ENCODE measurements around the gene ANKDD1B. TPM values are rescaled to one million over a fixed set of nuclear protein-coding genes. Genes with fewer than 3 reads are reported as not detected.

Gene ANKDD1B
- total and polyA plus RNA-seq, 2 experiments from 2014 or later = 0.40 to 0.73 TPM

DNA sequence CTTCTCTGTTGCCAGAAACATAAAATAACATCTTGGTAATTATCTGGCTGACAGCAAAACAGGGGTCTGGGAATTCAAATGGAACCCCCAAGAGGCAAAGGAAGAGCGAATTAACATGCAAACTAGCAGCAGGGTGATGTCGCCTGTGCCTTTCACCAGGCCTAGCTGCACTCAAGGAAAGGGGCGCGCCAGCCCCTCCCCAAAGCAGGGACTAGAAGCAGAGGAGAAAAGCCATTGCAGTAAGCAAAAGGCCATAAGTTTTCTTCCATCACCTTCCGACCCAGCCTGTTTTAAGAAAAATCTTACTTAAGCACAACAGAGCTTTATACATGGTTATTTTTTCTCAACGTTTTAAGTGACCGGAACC is 105.4 kb downstream of the ANKDD1B start:
- Histone ChIP-seq H3K79me2 (replicated peaks; ENCODE audit: insufficient read depth) (peaks cover 43% of the 10 kb centered on the region), H3K36me3 (ENCODE audit: insufficient read depth) (0 out of 2 replicates have a peak, but pooled peaks cover 7% of the 10 kb centered on the region), H4K20me1 (replicated peaks; ENCODE audit: insufficient read depth) (no peaks in the 10 kb centered on the region), H3K9me2 (ENCODE audit: insufficient read depth) (peaks cover 8% of the 10 kb centered on the region), H3K27ac (ENCODE audit: low read depth) (peak overlapping the region; percentile 84), H3F3A (replicated peaks; ENCODE audit: low read depth) (peaks cover 7% of the 10 kb centered on the region; the same call in 1 of the 2 replicates), H3K27me3 (ENCODE audit: insufficient read depth) (no peaks in the 10 kb centered on the region), H3K4me2 (peak overlapping the region; percentile 95), H3K4me3 (peak overlapping the region; percentile 72), H3K4me1 (ENCODE audit: insufficient read depth) (peaks cover 5% of the 10 kb centered on the region; the same call in 1 of the 2 replicates), H2AFZ (peak overlapping the region; percentile 60)
- TF ChIP-seq CREB1 (CRISPR knock-in tag; IDR thresholded peaks at IDR 0.05; ENCODE audit: low read depth) (no peak), ZNF331 (CRISPR knock-in tag; IDR thresholded peaks at IDR 0.05; ENCODE audit: low read depth) (no peak), POLR2AphosphoS5 (IDR thresholded peaks at IDR 0.05; ENCODE audit: low read depth) (no peak), STAT1 (IDR thresholded peaks at IDR 0.05; ENCODE audit: unreplicated experiment) (no peak), ZNF114 (CRISPR knock-in tag; IDR thresholded peaks at IDR 0.05) (no peak), JUNB (IDR thresholded peaks at IDR 0.05; ENCODE audit: unreplicated experiment) (no peak), EZH2phosphoT487 (IDR thresholded peaks at IDR 0.05; ENCODE audit: unreplicated experiment) (no peak), EZH2 (IDR thresholded peaks at IDR 0.05; ENCODE audit: low read depth, unreplicated experiment) (no peak), NANOG (IDR thresholded peaks at IDR 0.05; ENCODE audit: borderline replicate concordance) (no peak)
- TF ChIP-seq, protein P1, sequence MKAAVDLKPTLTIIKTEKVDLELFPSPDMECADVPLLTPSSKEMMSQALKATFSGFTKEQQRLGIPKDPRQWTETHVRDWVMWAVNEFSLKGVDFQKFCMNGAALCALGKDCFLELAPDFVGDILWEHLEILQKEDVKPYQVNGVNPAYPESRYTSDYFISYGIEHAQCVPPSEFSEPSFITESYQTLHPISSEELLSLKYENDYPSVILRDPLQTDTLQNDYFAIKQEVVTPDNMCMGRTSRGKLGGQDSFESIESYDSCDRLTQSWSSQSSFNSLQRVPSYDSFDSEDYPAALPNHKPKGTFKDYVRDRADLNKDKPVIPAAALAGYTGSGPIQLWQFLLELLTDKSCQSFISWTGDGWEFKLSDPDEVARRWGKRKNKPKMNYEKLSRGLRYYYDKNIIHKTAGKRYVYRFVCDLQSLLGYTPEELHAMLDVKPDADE (IDR thresholded peaks at IDR 0.05) = no peak; the same call in 1 of the 2 replicates
- TF ChIP-seq, protein P2, sequence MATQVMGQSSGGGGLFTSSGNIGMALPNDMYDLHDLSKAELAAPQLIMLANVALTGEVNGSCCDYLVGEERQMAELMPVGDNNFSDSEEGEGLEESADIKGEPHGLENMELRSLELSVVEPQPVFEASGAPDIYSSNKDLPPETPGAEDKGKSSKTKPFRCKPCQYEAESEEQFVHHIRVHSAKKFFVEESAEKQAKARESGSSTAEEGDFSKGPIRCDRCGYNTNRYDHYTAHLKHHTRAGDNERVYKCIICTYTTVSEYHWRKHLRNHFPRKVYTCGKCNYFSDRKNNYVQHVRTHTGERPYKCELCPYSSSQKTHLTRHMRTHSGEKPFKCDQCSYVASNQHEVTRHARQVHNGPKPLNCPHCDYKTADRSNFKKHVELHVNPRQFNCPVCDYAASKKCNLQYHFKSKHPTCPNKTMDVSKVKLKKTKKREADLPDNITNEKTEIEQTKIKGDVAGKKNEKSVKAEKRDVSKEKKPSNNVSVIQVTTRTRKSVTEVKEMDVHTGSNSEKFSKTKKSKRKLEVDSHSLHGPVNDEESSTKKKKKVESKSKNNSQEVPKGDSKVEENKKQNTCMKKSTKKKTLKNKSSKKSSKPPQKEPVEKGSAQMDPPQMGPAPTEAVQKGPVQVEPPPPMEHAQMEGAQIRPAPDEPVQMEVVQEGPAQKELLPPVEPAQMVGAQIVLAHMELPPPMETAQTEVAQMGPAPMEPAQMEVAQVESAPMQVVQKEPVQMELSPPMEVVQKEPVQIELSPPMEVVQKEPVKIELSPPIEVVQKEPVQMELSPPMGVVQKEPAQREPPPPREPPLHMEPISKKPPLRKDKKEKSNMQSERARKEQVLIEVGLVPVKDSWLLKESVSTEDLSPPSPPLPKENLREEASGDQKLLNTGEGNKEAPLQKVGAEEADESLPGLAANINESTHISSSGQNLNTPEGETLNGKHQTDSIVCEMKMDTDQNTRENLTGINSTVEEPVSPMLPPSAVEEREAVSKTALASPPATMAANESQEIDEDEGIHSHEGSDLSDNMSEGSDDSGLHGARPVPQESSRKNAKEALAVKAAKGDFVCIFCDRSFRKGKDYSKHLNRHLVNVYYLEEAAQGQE (IDR thresholded peaks at IDR 0.05; ENCODE audit: unreplicated experiment) = no peak
- TF ChIP-seq, protein P3, sequence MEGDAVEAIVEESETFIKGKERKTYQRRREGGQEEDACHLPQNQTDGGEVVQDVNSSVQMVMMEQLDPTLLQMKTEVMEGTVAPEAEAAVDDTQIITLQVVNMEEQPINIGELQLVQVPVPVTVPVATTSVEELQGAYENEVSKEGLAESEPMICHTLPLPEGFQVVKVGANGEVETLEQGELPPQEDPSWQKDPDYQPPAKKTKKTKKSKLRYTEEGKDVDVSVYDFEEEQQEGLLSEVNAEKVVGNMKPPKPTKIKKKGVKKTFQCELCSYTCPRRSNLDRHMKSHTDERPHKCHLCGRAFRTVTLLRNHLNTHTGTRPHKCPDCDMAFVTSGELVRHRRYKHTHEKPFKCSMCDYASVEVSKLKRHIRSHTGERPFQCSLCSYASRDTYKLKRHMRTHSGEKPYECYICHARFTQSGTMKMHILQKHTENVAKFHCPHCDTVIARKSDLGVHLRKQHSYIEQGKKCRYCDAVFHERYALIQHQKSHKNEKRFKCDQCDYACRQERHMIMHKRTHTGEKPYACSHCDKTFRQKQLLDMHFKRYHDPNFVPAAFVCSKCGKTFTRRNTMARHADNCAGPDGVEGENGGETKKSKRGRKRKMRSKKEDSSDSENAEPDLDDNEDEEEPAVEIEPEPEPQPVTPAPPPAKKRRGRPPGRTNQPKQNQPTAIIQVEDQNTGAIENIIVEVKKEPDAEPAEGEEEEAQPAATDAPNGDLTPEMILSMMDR (conservative IDR thresholded peaks at IDR 0.05; ENCODE audit: low read depth in 2 of 2) = no peak
- TF ChIP-seq, protein P4, sequence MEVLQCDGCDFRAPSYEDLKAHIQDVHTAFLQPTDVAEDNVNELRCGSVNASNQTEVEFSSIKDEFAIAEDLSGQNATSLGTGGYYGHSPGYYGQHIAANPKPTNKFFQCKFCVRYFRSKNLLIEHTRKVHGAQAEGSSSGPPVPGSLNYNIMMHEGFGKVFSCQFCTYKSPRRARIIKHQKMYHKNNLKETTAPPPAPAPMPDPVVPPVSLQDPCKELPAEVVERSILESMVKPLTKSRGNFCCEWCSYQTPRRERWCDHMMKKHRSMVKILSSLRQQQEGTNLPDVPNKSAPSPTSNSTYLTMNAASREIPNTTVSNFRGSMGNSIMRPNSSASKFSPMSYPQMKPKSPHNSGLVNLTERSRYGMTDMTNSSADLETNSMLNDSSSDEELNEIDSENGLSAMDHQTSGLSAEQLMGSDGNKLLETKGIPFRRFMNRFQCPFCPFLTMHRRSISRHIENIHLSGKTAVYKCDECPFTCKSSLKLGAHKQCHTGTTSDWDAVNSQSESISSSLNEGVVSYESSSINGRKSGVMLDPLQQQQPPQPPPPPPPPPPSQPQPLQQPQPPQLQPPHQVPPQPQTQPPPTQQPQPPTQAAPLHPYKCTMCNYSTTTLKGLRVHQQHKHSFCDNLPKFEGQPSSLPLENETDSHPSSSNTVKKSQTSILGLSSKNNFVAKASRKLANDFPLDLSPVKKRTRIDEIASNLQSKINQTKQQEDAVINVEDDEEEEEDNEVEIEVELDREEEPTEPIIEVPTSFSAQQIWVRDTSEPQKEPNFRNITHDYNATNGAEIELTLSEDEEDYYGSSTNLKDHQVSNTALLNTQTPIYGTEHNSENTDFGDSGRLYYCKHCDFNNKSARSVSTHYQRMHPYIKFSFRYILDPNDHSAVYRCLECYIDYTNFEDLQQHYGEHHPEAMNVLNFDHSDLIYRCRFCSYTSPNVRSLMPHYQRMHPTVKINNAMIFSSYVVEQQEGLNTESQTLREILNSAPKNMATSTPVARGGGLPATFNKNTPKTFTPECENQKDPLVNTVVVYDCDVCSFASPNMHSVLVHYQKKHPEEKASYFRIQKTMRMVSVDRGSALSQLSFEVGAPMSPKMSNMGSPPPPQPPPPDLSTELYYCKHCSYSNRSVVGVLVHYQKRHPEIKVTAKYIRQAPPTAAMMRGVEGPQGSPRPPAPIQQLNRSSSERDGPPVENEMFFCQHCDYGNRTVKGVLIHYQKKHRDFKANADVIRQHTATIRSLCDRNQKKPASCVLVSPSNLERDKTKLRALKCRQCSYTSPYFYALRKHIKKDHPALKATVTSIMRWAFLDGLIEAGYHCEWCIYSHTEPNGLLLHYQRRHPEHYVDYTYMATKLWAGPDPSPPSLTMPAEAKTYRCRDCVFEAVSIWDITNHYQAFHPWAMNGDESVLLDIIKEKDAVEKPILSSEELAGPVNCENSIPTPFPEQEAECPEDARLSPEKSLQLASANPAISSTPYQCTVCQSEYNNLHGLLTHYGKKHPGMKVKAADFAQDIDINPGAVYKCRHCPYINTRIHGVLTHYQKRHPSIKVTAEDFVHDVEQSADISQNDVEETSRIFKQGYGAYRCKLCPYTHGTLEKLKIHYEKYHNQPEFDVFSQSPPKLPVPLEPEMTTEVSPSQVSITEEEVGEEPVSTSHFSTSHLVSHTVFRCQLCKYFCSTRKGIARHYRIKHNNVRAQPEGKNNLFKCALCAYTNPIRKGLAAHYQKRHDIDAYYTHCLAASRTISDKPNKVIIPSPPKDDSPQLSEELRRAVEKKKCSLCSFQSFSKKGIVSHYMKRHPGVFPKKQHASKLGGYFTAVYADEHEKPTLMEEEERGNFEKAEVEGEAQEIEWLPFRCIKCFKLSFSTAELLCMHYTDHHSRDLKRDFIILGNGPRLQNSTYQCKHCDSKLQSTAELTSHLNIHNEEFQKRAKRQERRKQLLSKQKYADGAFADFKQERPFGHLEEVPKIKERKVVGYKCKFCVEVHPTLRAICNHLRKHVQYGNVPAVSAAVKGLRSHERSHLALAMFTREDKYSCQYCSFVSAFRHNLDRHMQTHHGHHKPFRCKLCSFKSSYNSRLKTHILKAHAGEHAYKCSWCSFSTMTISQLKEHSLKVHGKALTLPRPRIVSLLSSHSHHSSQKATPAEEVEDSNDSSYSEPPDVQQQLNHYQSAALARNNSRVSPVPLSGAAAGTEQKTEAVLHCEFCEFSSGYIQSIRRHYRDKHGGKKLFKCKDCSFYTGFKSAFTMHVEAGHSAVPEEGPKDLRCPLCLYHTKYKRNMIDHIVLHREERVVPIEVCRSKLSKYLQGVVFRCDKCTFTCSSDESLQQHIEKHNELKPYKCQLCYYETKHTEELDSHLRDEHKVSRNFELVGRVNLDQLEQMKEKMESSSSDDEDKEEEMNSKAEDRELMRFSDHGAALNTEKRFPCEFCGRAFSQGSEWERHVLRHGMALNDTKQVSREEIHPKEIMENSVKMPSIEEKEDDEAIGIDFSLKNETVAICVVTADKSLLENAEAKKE (CRISPR knock-in tag; IDR thresholded peaks at IDR 0.05) = no peak
- ATAC-seq = peak; percentile 65
- H3K27me3 Mint-ChIP-seq (ENCODE audit: insufficient read depth, low read depth, poor library complexity) = peaks cover 2% of the 10 kb centered on the region
- peak overlapping the region; percentile 98 for H3K27ac Mint-ChIP-seq
- H3K9me3 Mint-ChIP-seq = no peaks in the 10 kb centered on the region
- H3K36me3 Mint-ChIP-seq (ENCODE audit: low read depth) = peaks cover 4% of the 10 kb centered on the region; the same call in 2 of the 3 replicates
- DNase-seq (ENCODE audit: low spot score) = peak; percentile 53
- H3K4me3 Mint-ChIP-seq = peak overlapping the region; percentile 98
- H3K4me1 Mint-ChIP-seq = peaks cover 8% of the 10 kb centered on the region

Measured in GM23338 (cell line).